WERI-Rb-1 (cell line): ENCODE measurements around the gene RNF39.

Experiments used
- DNase-seq: peaks from one replicate; pipeline ENCODE4 v3.0.0-alpha.2; 2020
- H3K27ac ChIP-seq: fragments of 250-450 bp; sonication (Bioruptor Pico); 2 replicates; pipeline ENCODE4 v1.5.1; 2020; ENCODE audit warnings: mild to moderate bottlenecking, moderate library complexity
- H3K27me3 ChIP-seq: fragments of 250-450 bp; sonication (Bioruptor Pico); 2 replicates; pipeline ENCODE4 v1.5.1; 2021; ENCODE audit warnings: mild to moderate bottlenecking, low read depth, moderate library complexity; ENCODE audit not compliant: insufficient read depth, severe bottlenecking
- H3K36me3 ChIP-seq: fragments of 250-450 bp; sonication (Bioruptor Pico); 2 replicates; pipeline ENCODE4 v1.5.1; 2020; ENCODE audit warnings: mild to moderate bottlenecking, moderate library complexity
- H3K4me3 ChIP-seq: 2 replicates; pipeline ENCODE4 v1.5.1; 2011; ENCODE audit warnings: low read depth, mild to moderate bottlenecking, control low read depth, low read length
- H3K9me3 ChIP-seq: fragments of 250-450 bp; sonication (Bioruptor Pico); 2 replicates; pipeline ENCODE4 v1.5.1; 2021; ENCODE audit warnings: mild to moderate bottlenecking, moderate library complexity; ENCODE audit not compliant: severe bottlenecking
- TF ChIP-seq, protein P1 (sequence below): IDR thresholded peaks from 2 replicates; pipeline ENCODE4 v1.5.1; 2011; ENCODE audit warnings: low read depth, mild to moderate bottlenecking, control low read depth, inconsistent platforms, low read length

RNF39 gene

GRCh38 chr6:30103872-30104179 is 28.3 kb upstream of the RNF39 start:
- peaks cover 94% of the 10 kb centered on the region for H3K27me3 ChIP-seq
- H3K36me3 ChIP-seq = no peaks in the 10 kb centered on the region
- H3K27ac ChIP-seq = no peak overlapping the region
- no peak for DNase-seq
- no peaks in the 10 kb centered on the region for H3K9me3 ChIP-seq
- peak overlapping the region; percentile 49 for H3K4me3 ChIP-seq
- TF ChIP-seq, protein P1, sequence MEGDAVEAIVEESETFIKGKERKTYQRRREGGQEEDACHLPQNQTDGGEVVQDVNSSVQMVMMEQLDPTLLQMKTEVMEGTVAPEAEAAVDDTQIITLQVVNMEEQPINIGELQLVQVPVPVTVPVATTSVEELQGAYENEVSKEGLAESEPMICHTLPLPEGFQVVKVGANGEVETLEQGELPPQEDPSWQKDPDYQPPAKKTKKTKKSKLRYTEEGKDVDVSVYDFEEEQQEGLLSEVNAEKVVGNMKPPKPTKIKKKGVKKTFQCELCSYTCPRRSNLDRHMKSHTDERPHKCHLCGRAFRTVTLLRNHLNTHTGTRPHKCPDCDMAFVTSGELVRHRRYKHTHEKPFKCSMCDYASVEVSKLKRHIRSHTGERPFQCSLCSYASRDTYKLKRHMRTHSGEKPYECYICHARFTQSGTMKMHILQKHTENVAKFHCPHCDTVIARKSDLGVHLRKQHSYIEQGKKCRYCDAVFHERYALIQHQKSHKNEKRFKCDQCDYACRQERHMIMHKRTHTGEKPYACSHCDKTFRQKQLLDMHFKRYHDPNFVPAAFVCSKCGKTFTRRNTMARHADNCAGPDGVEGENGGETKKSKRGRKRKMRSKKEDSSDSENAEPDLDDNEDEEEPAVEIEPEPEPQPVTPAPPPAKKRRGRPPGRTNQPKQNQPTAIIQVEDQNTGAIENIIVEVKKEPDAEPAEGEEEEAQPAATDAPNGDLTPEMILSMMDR = no peak

GRCh38 chr6:30102970-30103871 is 27.7 kb upstream of the RNF39 start:
- H3K4me3 ChIP-seq = peak overlapping the region; percentile 49

DNA sequence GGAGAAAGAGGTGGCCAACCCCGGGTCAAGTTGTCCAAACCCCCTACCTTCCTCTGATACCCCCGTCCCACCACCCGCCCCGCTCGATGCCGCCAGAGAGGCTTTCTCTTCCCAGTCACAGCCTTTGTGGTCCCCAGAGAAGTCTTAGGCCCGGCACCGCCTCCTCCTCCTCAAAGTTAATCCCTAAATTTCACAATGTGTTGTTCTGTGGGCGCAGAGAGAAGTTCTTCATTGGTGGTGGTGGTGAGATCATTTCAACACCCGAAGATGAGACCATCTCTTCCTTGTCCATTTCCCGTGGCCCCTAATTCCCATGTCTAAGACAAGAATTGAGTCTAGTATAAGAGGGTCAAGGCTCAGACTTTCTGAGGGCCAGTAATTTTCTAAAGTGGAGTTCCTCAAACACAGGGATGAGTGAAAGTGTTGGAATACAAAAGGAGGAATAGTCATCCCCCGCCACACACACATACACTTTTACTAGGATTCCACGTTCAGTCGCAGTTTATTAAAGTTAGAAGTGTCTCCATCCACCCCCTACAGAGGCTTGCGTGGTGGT is 26.9 kb upstream of the RNF39 start:
- H3K4me3 ChIP-seq = 0 out of 2 replicates have a peak overlapping the region, but pooled peaks have one; percentile 2
- no peaks in the 10 kb centered on the region for H3K9me3 ChIP-seq
- H3K27ac ChIP-seq = no peak overlapping the region
- TF ChIP-seq, protein P1 = no peak
- peaks cover 94% of the 10 kb centered on the region for H3K27me3 ChIP-seq
- H3K36me3 ChIP-seq = no peaks in the 10 kb centered on the region
- DNase-seq = no peak

More at GRCh38 chr6:30102970-30103871, 27.7 kb upstream of the RNF39 start:
- TF ChIP-seq, protein P1 = peak; percentile 98
- no peaks in the 10 kb centered on the region for H3K9me3 ChIP-seq
- peak; percentile 93 for DNase-seq
- no peak overlapping the region for H3K27ac ChIP-seq
- peaks cover 94% of the 10 kb centered on the region for H3K27me3 ChIP-seq
- no peaks in the 10 kb centered on the region for H3K36me3 ChIP-seq

DNA sequence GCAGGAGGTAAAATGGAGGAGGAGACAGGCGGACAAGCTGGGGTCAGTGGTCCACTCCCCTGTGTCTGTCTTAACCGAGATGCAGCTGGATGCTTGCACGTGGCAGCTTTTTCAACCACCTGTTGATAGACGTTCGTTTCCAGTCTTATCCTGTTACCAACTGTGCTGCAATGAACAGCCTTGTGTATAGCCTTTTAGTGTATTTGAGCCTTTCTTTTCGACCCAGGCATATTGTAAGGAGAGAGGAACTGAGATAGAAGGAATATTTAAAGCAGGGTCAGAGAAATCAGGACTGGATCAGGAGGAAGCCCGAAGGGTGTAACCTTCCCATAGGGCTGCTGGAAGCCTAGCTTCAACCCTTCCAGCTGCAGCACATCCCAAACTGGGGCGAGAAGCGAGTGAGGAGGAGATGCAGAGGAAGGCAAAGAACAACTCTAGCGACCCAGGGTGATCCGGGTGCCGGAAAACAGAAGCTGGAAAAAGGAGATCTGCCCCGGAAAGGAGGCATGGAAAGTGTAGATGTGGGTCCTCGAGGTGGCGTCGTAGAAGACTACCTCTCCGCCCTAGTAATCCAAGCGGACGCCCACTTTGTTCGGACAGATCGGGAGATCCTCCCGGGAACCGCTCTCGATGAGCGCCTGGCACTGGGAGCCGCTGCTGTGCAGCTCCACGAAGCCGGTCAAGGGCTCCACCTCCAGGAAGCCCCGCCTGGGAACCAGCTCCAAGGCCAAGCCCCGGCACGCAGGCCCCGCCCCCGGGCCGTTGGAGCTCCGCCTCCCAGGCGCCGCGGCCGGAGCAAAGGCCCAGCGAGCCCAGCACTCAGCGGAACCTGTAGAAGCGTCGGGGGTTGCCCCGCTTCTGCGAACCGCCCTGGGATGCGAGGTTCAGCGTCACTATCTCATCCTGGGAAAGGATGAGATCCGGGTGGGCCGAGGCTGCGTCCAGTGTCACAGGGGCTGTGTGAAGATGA is 26.2 kb upstream of the RNF39 start:
- DNase-seq = peak; percentile 95
- H3K9me3 ChIP-seq = no peaks in the 10 kb centered on the region
- no peaks in the 10 kb centered on the region for H3K36me3 ChIP-seq
- H3K27me3 ChIP-seq = peaks cover 96% of the 10 kb centered on the region
- TF ChIP-seq, protein P1 = peak; percentile 35; the same call in 1 of the 2 replicates
- H3K4me3 ChIP-seq = peak overlapping the region; percentile 2
- no peak overlapping the region for H3K27ac ChIP-seq

- peak overlapping the region; percentile 2; the same call in 1 of the 2 replicates for H3K4me3 ChIP-seq
- no peaks in the 10 kb centered on the region for H3K36me3 ChIP-seq
- peak; percentile 27 for DNase-seq
- TF ChIP-seq, protein P1 = 0 out of 2 replicates have a peak, but pooled peaks have one; percentile 15
- no peak overlapping the region for H3K27ac ChIP-seq
- H3K9me3 ChIP-seq = no peaks in the 10 kb centered on the region
- peaks cover 96% of the 10 kb centered on the region for H3K27me3 ChIP-seq
These were observed 25.2 kb upstream of the RNF39 start for GRCh38 chr6:30100585-30101443.
